Adrenal gland (tissue), 5 donors: ENCODE measurements around the gene VPS33B.

ENCODE experiments used
- POLR2A ChIP-seq, 2 donors: fragments of 450-650 bp; IDR thresholded peaks; one replicate each; pipeline ENCODE4 v1.6.1; 2017; ENCODE audit warnings: antibody characterized with exemption in 2 of 2, mild to moderate bottlenecking in 2 of 2, moderate library complexity in 1 of 2
- TF ChIP-seq, protein P1 (sequence below), 6 experiments: fragments of 450-650 bp in 4 of 6; fragments of 200-600 bp in 2 of 6; sonication (generic) in 1 of 6; IDR thresholded peaks; 1 replicate in 5 of 6; 2 replicates in 1 of 6; pipeline versions ENCODE4 v1.5.1 to v1.8.0; 2016 to 2021; ENCODE audit warnings: antibody characterized with exemption in 6 of 6, mild to moderate bottlenecking in 2 of 6, moderate library complexity in 1 of 6
- donor health status: DM: no; HTN: no; CAD: no.

DNA sequence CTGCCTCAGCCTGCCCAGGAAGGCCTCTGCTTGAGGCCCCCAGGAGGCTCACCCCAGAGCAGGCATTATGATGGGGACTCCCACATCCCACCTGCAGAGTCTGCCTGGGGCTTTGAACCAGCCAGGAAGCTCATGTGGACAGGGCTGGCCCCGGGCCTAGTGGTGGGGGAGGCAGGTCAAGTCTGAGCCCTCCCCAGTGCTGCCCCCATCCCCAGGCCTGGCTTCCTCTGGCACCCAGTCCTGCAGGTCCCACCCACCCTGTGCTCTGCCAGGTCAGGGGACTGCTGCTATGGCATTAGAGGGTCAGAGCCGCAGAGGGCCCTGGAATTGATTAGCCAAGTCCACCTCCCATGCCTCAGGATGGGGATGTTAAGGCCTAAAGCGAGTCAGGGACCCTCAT lies 17.6 kb upstream of the VPS33B start:
- TF ChIP-seq, protein P1, sequence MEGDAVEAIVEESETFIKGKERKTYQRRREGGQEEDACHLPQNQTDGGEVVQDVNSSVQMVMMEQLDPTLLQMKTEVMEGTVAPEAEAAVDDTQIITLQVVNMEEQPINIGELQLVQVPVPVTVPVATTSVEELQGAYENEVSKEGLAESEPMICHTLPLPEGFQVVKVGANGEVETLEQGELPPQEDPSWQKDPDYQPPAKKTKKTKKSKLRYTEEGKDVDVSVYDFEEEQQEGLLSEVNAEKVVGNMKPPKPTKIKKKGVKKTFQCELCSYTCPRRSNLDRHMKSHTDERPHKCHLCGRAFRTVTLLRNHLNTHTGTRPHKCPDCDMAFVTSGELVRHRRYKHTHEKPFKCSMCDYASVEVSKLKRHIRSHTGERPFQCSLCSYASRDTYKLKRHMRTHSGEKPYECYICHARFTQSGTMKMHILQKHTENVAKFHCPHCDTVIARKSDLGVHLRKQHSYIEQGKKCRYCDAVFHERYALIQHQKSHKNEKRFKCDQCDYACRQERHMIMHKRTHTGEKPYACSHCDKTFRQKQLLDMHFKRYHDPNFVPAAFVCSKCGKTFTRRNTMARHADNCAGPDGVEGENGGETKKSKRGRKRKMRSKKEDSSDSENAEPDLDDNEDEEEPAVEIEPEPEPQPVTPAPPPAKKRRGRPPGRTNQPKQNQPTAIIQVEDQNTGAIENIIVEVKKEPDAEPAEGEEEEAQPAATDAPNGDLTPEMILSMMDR (IDR thresholded peaks at IDR 0.05): no peak
- TF ChIP-seq POLR2A (IDR thresholded peaks at IDR 0.05): no peak
